Activated CD8-positive, alpha-beta memory T cell treated with anti-CD3 and anti-CD28 coated beads for 4 hours (primary cell): ENCODE results near the gene EGR4.
"Not testable (repeated sequence)": the region's sequence is repeated elsewhere in the genome, so short reads cannot be mapped to it uniquely, and the experiment has no call there.

Experiments
- DNase-seq, 2 donors: peaks; one replicate each; pipeline ENCODE4 v3.0.0-alpha.2; 2020; ENCODE audit warnings: low read depth in 2 of 2

Gene EGR4

GRCh38 chr2:73263540-73264331, 29.6 kb downstream of the EGR4 start:
- DNase-seq: no peak

- DNase-seq: not testable (repeated sequence)
Measured at GRCh38 chr2:73262691-73263429, 30.5 kb downstream of the EGR4 start.

- DNase-seq: no peak
Measured at GRCh38 chr2:73262108-73262651, 31.2 kb downstream of the EGR4 start.

GRCh38 chr2:73260338-73260984, 32.9 kb downstream of the EGR4 start:
- DNase-seq: no peak

- DNase-seq: no peak
Measured at GRCh38 chr2:73259704-73260337, 33.5 kb downstream of the EGR4 start.

GRCh38 chr2:73259276-73259675, 34.1 kb downstream of the EGR4 start:
- no peak for DNase-seq

GRCh38 chr2:73258913-73259215, 34.5 kb downstream of the EGR4 start:
- DNase-seq: no peak

- DNase-seq: no peak
Measured at GRCh38 chr2:73258186-73258912, 35.0 kb downstream of the EGR4 start.

GRCh38 chr2:73257425-73258125, 35.8 kb downstream of the EGR4 start:
- no peak for DNase-seq

GRCh38 chr2:73257021-73257420, 36.3 kb downstream of the EGR4 start:
- DNase-seq: no peak

- no peak for DNase-seq
Measured at GRCh38 chr2:73256618-73256922, 36.8 kb downstream of the EGR4 start.

- DNase-seq: no peak
Measured at GRCh38 chr2:73255907-73256617, 37.3 kb downstream of the EGR4 start.

GRCh38 chr2:73255007-73255644, 38.2 kb downstream of the EGR4 start:
- DNase-seq: no peak

- DNase-seq: no peak
Measured at GRCh38 chr2:73254343-73255006, 38.9 kb downstream of the EGR4 start.

GRCh38 chr2:73253901-73254300, 39.4 kb downstream of the EGR4 start:
- no peak for DNase-seq

- DNase-seq: no peak
Measured at GRCh38 chr2:73253400-73253799, 39.9 kb downstream of the EGR4 start.

- DNase-seq: no peak
Measured at GRCh38 chr2:73252238-73253027, 40.9 kb downstream of the EGR4 start.
